ENCODE measurements around the gene COASY. TPM values are rescaled to one million over a fixed set of nuclear protein-coding genes. Genes with fewer than 3 reads are reported as not detected.

The COASY gene
- total and polyA plus RNA-seq, 4 donors: 23.0 to 89.5 (median 38.6) TPM

Small RNAs within 50 kb of the gene (microRNA-seq; reads per million reads assigned to microRNA genes)
- 3.0 to 6.6 reads per million in 2 donors for gene MIR5010

Other genes with a start within 250 kb of the COASY start
- gene STAT3, start 173.7 kb upstream of the COASY start, total RNA-seq: 100 to 1,000 TPM; 279 to 297 TPM
- gene STAT3, start 173.7 kb upstream of the COASY start, polyA plus RNA-seq: 10 to 100 TPM; 34.1 to 78.3 TPM
- 100 to 1,000 TPM; 569 to 643 TPM for gene CAVIN1, start 138.9 kb upstream of the COASY start, total RNA-seq
- gene CAVIN1, start 138.9 kb upstream of the COASY start, polyA plus RNA-seq: 100 to 1,000 TPM; 350 to 422 TPM
- gene ATP6V0A1, start 103.3 kb upstream of the COASY start, total RNA-seq: 100 to 1,000 TPM in 1 of 2 donors, 10 to 100 TPM in 1; 96.2 to 111 TPM
- gene ATP6V0A1, start 103.3 kb upstream of the COASY start, polyA plus RNA-seq: 10 to 100 TPM; 13.4 to 47.5 TPM
- gene NAGLU, start 25.9 kb upstream of the COASY start, total RNA-seq: 10 to 100 TPM; 38.8 to 41.9 TPM
- 10 to 100 TPM; 22.3 to 75.0 TPM for gene NAGLU, start 25.9 kb upstream of the COASY start, polyA plus RNA-seq
- 1 to 10 TPM in 1 of 2 donors, under 1 TPM in 1; 0.62 to 1.3 TPM for gene HSD17B1, start 9.2 kb upstream of the COASY start, total RNA-seq
- gene HSD17B1, start 9.2 kb upstream of the COASY start, polyA plus RNA-seq: 1 to 10 TPM in 1 of 2 donors, under 1 TPM in 1; 0.50 to 7.6 TPM
- 10 to 100 TPM; 31.9 to 34.2 TPM for gene MLX, start 5.0 kb downstream of the COASY start, total RNA-seq
- 10 to 100 TPM; 33.8 to 38.6 TPM for gene MLX, start 5.0 kb downstream of the COASY start, polyA plus RNA-seq
- gene PSMC3IP, start 15.6 kb downstream of the COASY start, total RNA-seq: 1 to 10 TPM; 3.9 to 5.2 TPM
- 10 to 100 TPM in 1 of 2 donors, 1 to 10 TPM in 1; 3.8 to 14.4 TPM for gene PSMC3IP, start 15.6 kb downstream of the COASY start, polyA plus RNA-seq
- 10 to 100 TPM; 42.9 to 54.1 TPM for gene RETREG3, start 47.2 kb downstream of the COASY start, total RNA-seq
- gene RETREG3, start 47.2 kb downstream of the COASY start, polyA plus RNA-seq: 10 to 100 TPM; 11.5 to 27.6 TPM
- gene TUBG1, start 47.5 kb downstream of the COASY start, total RNA-seq: 10 to 100 TPM; 21.5 to 24.9 TPM
- gene TUBG1, start 47.5 kb downstream of the COASY start, polyA plus RNA-seq: 10 to 100 TPM; 15.7 to 19.5 TPM
- gene TUBG2, start 97.1 kb downstream of the COASY start, total RNA-seq: 10 to 100 TPM; 23.4 to 42.6 TPM
- gene TUBG2, start 97.1 kb downstream of the COASY start, polyA plus RNA-seq: 10 to 100 TPM; 23.9 to 72.2 TPM
- 10 to 100 TPM; 27.0 to 47.5 TPM for gene PLEKHH3, start 114.8 kb downstream of the COASY start, total RNA-seq
- gene PLEKHH3, start 114.8 kb downstream of the COASY start, polyA plus RNA-seq: 10 to 100 TPM; 10.0 to 59.3 TPM
- gene CCR10, start 119.7 kb downstream of the COASY start, total RNA-seq: 1 to 10 TPM; 2.5 to 3.4 TPM
- 1 to 10 TPM in 1 of 2 donors, under 1 TPM in 1; 0.50 to 3.7 TPM for gene CCR10, start 119.7 kb downstream of the COASY start, polyA plus RNA-seq
- 10 to 100 TPM in 1 of 2 donors, 1 to 10 TPM in 1; 7.6 to 25.8 TPM for gene CNTNAP1, start 120.4 kb downstream of the COASY start, total RNA-seq
- 10 to 100 TPM in 1 of 2 donors, 1 to 10 TPM in 1; 1.0 to 11.5 TPM for gene CNTNAP1, start 120.4 kb downstream of the COASY start, polyA plus RNA-seq
- gene EZH1, start 182.9 kb downstream of the COASY start, total RNA-seq: 10 to 100 TPM; 62.5 to 72.4 TPM
- gene EZH1, start 182.9 kb downstream of the COASY start, polyA plus RNA-seq: 10 to 100 TPM; 22.4 to 41.7 TPM
- gene RAMP2, start 199.1 kb downstream of the COASY start, total RNA-seq: 10 to 100 TPM; 27.1 to 77.7 TPM
- 10 to 100 TPM in 1 of 2 donors, 1 to 10 TPM in 1; 8.1 to 14.5 TPM for gene RAMP2, start 199.1 kb downstream of the COASY start, polyA plus RNA-seq
- gene VPS25, start 211.3 kb downstream of the COASY start, total RNA-seq: 10 to 100 TPM; 31.2 to 33.8 TPM
- gene VPS25, start 211.3 kb downstream of the COASY start, polyA plus RNA-seq: 10 to 100 TPM; 45.5 to 46.8 TPM
- gene WNK4, start 218.5 kb downstream of the COASY start, total RNA-seq: under 1 TPM; 0.19 to 0.24 TPM
- gene WNK4, start 218.5 kb downstream of the COASY start, polyA plus RNA-seq: 1 to 10 TPM in 1 of 2 donors, not detected in 1; 1.1 TPM
- 10 to 100 TPM; 31.7 to 34.8 TPM for gene COA3, start 236.6 kb downstream of the COASY start, total RNA-seq
- 100 to 1,000 TPM in 1 of 2 donors, 10 to 100 TPM in 1; 75.9 to 117 TPM for gene COA3, start 236.6 kb downstream of the COASY start, polyA plus RNA-seq
- under 1 TPM in 1 of 2 donors, not detected in 1; 0.81 TPM for gene CNTD1, start 236.7 kb downstream of the COASY start, total RNA-seq
- 1 to 10 TPM in 1 of 2 donors, under 1 TPM in 1; 0.33 to 2.1 TPM for gene CNTD1, start 236.7 kb downstream of the COASY start, polyA plus RNA-seq

All from aorta (tissue), 4 donors.